ENCODE results near the gene ABCB4.
A peak's percentile ranks its signal among the peaks of the same experiment; 100 is the strongest.
"Not testable (repeated sequence)": the region's sequence is repeated elsewhere in the genome, so short reads cannot be mapped to it uniquely, and the experiment has no call there.

ABCB4 gene

DNA sequence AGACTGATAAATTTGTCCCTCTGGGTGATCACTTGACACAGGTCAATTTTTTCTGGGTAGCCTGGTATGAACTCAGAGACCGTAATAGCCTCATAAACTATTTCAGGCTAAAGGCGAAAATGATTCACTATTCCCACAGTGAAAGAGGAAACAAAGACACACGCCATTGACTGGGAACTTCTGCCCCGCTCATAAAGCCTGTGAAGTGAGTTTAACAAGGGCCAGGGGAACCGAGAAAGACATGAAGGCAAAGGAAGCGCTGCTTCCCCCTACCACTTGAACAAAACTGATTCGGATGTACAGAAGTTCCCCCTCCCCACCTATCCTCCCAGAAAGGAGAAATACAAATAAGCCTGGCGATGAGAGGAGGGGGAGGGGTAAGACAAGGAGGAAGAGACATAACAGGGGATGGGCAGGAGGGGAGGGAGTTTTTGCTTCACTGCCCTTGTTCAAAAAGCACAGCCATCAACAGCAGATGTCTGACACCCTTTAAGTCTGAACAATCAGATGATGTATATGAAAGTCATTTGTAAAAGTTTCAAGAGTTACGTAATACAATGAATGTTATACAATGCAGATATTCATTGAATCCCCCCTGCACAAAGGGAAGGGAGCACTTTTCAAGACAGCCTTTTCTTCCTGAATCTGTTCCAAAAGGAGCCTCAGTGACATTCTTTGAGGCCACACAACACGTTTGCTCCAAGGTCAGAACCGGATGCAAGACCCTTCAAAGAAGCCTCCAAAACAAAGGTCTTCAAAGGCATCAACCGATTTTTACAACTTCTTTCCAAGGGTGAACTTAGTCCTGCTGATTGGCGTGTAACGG, 734 bp downstream of the ABCB4 start:
- no peak for DNase-seq

DNA sequence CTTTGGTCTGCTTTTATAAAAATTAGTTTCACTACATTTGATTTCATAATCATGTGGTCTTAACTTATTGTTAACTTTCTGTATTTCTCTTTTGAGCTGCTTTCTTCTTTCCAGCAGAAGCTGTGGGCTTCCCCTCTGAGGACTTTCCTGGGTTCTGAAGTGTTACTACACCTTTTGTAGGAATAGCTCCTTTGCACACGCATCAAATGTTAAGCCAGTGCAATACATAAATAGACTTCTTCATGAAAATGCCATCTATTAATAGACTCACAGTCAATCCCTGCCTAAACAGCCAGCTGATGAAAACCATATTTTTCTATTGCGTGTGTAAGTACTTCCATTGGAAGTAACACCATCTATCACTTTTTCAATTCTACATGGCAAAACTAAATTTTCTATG, 1.5 kb downstream of the ABCB4 start:
- DNase-seq = no peak

DNA sequence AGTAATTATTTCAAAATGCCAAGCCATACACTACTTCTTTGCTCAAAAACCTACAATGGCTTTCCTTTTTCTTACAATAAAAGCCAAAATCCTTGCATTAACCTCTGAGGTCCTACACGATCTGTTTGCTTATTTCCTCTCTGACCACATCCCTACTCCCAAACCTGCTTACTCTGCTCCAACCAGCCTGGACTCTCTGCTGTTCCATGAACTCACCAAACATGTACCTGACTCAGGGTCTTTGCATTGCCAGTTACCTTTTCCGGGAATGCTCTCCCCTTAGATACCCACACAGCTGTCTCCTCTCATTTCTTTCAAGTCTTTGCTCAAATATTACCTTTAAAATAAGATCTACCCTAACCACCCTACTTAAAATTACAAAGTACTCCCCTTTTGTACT, 2.3 kb downstream of the ABCB4 start:
- no peak for DNase-seq

DNA sequence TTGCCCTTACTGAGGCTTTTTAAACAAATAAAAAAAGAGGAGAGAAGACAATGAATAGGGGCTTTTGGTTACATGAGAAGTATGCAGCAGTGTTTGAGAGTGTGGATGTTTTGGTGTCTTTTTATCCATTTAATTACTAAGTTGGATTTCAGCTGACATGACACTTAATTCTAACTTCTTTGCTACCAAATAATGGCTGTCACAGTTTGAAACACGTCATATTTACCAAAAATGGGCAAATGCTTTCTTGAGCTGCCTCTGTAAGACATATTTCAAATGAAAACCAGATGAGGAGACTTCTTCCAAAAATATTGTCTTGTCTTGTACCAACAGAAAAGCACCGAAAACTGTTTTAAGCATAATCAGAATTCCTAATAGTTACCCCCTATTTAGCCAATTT, 4.0 kb downstream of the ABCB4 start:
- DNase-seq = no peak

DNA sequence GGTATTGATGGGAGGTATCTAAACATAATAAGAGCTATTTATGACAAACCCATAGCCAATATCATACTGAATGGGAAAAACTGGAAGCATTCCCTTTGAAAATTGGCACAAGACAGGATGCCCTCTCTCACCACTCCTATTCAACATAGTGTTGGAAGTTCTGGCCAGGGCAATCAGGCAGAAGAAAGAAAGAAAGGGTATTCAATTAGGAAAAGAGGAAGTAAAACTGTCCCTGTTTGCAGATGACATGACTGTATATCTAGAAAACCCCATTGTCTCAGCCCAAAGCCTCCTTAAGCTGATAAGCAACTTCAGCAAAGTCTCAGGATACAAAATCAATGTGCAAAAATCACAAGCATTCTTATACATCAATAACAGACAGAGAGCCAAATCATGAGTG, 6.3 kb downstream of the ABCB4 start:
- DNase-seq = not testable (repeated sequence)

DNA sequence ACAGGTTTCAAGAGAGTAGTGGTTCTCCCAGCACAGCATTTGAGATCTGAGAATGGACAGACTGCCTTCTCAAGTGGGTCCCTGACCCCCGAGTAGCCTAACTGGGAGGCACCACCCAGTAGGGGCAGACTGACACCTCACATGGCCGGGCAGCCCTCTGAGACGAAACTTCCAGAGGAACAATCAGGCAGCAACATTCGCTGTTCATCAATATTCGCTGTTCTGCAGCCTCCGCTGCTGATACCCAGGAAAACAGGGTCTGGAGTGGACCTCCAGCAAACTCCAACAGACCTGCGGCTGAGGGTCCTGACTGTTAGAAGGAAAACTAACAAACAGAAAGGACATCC, 10.0 kb downstream of the ABCB4 start:
- not testable (repeated sequence) for DNase-seq

DNA sequence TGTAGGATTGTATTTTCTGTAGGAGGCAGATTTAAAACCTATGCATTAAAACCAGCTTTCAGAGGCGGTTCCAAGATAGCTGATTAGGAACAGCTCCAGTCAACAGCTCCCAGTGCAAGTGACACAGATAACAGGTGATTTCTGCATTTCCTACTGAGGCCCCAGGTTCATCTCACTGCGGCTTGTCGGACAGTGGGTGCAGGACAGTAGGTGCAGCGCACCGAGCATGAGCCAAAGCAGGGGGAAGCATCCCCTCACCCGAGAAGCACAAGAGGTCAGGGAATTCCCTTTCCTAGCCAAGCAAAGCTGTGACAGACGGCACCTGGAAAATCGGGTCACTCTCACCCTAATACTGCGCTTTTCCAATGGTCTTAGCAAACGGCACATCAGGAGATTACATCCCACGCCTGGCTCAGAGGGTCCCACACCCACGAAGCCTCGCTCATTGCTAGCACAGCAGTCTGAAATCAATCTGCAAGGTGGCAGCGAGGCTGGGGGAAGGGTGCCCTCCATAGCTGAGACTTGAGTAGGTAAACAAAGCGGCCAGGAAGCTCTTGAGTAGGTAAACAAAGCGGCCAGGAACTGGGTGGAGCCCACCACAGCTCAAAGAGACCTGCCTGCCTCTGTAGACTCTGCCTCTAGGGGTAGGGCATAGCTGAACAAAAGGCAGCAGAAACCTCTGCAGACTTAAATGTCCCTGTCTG, 10.5 kb downstream of the ABCB4 start:
- not testable (repeated sequence) for DNase-seq

DNA sequence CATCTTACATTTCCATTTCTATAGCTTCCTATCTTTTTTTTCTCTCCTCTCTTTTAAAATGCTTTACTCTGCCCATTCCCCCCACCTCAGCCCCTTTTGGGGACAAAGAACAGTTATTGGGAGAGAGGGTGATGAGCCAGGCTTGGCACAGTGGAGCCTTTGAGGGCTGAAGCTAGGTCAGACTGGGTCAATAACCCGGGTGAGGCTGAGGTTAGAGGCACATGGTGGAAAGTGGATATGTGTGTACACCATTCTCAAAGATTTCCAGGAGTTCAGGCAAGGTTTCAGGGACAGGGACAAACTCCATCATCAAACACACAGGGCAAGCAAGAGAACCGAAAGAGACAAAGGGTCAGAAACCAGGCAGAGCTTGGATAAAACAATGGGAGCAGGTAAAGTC, 11.5 kb downstream of the ABCB4 start:
- no peak for DNase-seq

DNA sequence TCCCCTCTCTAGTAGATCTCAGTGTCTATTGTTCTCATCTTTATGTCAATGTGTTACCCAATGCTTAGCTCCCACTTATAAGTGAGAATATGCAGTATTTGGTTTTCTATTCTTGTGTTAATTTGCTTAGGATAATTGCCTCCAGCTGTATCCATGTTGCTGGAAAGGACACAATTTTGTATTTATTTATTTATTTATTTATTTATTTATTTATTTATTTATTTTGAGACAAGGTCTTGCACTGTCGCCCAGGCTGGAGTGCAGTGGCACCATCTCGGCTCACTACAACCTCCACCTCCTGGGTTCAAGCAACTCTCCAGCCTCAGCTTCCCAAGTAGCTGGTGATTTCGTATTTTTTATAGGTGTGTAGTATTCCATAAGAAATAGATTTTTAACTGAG, 15.0 kb downstream of the ABCB4 start:
- not testable (repeated sequence) for DNase-seq

DNA sequence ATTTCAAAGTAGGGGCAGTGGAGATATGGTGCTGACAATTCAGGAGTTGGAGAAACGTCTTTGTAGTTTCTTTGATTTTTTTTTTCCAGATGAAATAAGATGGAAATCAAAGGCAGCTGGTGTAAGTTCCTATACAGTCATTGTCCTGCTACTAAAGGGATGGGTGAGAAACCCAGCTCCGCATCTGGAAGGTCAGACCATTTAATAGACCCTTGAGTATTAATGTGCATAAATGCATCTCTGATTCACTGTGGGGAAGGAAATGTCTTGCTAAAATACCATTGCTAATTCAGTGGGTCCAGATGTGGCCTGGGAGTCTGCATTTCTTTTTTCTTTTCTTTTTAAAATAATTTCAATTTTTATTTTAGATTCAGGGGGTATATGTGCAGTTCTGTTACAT, 15.5 kb downstream of the ABCB4 start:
- DNase-seq = no peak

DNA sequence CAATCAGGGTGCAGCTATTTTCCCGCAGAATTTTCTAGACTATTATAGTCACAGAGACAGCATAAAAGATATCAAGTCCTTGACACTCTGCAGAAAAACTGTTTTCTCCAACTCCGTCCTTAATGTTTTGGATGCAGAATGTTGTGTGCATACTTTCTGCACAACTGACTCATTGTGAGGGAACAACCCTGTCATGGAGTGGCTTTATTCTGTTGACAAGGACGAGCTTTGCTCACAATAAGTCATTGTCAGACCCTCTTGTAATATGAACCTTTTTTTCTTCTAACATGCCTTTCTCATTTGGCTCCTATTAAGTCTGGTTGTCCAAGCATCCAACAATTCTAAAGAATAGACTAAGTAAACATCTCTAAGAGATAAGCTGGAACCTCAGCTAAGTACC, 17.3 kb downstream of the ABCB4 start:
- no peak for DNase-seq

DNA sequence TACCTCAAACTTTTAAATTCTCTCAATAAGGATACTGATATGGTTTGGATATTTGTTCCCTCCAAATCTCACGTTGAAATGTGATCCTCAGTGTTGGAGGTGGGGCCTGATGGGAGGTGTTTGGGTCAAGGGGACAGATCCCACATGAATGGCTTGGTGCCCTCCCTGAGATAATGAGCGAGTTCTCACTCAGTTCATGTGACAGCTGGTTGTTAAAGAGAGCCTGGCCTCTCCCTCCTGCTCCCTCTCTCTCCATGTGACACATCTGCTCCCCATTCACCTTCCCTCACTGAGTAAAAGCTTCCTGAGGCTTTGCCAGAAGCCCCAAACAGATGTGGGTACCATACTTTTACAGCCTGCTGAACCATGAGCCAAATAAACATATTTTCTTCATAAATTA, 19.2 kb downstream of the ABCB4 start:
- DNase-seq = no peak

DNA sequence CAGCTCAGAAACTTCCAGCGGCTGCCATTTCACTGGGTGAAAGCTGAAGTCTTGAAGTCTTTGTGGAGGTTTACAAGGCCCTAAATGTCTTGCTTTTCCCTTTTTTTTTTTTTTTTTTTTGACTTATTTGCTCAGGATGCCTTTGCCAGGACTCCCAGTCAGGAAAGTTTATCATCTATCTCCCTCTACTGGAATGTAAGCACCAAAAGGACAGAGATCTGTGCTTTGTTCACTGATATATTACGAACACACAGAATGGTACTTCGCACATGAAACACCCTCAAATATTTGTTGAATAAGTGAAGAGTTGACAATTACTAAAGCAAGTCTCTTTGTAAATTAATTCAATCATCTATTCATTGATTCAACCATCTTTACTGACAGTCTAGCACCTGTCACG, 23.2 kb downstream of the ABCB4 start:
- DNase-seq = no peak

DNA sequence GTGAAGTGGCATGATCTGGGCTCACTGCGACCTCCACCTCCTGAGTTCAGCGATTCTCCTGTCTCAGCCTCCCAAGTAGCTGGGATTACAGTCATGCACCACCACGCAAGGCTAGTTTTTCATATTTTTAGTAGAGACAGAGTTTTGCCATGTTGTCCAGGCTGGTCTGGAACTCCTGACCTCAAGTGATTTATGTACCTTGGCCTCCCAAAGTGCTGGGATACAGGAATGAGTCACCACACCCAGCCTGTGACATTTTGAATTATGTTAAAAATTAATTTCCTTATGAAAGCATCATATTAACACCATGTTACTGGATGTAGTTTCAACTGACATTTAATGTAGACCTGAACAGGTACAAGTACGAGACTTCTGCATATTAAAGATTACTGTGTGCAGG, 24.3 kb downstream of the ABCB4 start:
- DNase-seq = no peak

DNA sequence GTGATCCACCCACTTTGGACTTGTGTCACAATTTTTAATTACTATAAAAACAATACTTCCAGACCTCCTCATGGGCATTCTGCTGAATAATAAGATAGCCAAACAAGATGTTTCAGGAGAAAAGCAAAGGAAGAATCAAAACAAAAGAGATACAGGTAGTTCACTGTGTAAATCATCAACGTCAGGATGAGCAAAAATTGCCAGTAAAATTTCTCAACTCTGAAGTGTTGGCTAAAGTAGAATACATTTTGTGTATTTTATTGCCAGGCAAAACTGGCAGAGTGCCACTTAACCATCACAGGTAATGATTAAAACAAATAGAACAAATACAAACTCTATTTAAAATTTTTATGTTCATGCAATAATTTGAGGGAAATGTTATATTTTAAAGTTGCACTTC, 24.8 kb downstream of the ABCB4 start:
- DNase-seq = no peak

DNA sequence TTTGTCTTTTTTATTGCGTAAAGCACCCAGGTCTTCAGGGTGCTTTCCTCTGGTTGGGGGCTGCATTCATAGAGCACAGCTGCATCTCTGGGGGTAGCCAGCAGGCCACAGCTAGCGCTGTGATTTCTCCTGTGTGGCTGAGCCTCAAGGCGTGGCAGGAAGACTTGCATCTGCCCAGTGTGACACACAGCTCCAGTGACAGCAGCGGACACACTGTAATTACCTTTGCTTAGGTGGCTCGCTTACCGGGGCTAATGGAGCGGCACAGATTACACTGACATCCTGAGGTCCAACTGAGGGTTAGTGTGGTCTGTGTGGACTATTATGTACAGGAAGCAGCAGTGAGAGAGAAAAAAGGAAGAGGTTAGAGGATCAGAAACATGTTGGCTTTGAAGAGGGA, 27.1 kb downstream of the ABCB4 start:
- DNase-seq = no peak

DNA sequence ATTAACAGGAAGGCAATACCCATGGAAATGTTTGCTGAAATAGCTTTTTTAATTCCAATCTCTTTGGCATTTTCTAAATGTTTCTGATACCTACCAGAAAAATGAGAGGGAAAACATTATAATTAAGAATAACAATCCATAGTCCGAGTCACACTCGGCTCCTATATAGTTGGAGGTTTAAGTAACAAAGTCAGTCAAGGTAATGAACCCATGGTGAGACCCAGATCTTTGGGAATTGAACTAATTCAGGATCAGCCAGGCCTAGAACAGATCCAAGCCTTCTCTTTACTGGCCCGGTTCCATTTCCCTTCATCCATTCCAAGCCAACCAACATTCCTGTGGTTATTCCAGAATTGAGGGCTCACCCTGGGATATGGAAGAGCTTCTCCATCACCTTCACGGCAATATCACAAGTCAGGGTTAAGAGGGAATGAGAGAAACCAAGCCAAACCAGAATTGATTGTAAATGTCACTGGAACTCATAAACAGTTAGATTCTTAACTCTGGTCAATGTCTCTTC, 28.3 kb downstream of the ABCB4 start:
- no peak for DNase-seq

DNA sequence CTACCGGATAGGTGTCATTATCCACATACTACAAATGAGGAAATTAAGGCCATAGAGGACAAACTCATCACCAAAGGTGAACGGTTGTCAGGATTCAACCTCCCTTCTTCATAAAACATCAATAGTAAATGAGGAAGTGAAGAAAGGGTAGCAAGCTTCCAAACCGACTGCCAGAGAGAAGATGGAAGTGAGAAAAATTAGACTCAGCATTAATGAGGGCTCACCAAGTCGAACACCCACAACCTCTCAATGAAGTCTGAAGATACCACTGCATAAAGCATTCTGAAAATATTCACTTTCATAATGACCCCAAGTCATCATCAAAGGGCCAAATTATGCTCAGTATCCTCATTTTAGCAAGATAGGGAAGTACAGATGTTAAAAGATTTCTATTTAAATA, 29.6 kb downstream of the ABCB4 start:
- no peak for DNase-seq

DNA sequence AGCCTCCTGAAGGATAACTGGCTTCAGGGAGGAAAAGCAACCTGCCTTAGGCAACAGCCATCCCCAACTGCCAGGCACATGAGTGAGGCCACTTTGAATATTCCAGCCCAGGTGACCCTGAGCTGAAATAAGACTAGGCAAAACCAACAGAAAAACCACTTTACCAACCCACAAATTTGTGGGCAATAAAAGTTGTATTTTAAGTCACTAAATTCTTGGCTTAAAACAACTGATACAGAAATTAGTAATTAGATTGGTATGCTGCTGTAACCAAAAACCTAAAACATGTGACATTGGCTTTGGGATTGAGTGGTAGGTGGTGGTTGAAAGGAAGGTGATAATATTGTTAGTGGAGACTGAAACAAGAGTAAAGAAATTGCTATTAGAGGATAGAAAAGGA, 39.9 kb downstream of the ABCB4 start:
- DNase-seq = no peak

DNA sequence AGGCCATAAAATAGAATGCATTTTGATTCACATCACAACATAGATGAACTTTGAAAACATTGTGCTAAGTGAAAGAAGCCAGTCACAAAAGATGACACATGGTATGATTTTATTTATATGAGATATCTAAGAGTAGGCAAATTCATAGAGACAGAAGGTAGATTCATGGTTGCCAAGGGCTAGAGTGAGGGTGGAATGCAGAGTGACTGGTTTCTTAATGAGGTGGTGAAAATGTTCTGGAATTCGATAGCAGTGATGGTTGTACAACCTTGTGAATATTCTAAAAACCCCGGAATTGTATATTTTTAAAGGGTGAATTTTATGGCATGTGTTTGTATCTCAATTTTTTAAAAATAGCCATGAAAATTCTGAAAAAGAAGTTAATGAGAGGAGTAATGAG, 42.9 kb downstream of the ABCB4 start:
- DNase-seq = no peak

DNA sequence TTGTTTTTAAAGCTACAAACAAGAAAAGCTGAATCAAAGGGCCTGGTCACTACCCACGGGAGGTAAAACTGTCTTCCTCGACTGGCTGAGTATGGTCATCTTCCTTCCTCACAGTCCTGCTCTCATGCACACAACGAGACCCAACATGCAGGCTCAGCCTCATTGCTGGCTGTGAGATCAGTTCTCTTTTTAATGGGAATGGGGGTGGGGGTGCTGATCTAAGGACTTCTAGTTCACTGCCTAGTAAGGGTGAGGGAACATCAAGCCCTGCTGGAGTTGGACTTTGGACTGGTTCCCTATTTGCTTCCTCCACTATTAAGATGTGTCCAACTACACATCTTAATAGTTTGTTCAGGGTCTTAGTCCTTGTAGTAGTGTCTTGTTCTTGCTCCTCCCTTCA, 48.2 kb downstream of the ABCB4 start:
- no peak for DNase-seq

DNA sequence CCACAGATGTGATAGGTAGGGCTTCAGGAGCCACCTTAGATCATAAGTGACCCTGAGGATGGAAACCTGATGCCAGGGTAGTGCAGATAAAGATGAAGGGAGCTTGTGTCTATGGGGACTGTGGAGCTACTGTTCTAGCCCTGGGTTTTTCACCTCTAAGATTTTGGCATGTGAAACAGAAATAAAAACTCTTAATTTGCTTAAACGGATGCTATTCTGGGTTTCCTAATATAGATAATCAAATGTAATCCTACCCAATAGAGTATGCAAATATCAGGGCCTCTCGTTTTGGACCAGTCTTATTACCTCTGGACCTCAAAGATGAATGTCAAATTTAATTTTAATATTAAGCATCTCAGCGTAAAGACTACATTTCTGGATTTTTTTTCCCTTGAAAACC, 49.3 kb downstream of the ABCB4 start:
- no peak for DNase-seq

DNA sequence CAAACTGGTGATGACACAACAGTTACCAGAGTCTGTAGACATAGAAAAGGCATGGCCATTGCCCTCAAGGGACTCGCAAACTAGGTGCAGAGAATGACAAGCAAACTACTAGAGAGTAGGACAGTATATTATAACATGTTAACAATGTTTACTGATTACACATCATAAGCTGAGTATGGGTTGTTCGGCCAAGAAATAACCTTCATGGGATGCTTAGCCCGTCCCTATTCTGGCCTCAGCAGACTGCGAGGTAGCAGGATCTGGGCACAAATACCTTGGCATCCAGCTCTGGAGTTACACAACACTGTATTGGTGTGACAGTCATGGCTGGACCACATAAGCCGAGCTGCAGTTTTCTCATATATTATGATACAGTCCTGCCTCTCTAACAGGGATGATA, 51.4 kb downstream of the ABCB4 start:
- peak in 1 of 2 experiments; percentile 28 for DNase-seq

DNA sequence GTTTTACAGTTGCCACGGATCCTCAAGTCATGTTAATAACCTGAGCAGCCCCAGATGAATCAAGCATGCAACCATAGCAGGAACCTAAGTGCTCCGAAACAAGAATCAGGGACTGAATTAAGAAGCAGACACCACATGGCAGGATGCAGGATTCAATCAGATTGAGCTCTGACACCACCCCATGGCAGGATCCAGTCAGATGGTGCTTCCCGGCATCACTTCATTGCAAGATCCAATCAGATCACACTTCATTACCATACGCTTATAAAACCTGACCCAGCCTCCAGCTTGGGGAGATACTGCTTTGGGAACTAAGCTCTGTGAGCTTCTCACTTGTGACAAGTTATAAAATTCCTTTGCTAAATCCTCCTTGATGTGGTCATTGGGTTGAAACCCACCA, 55.3 kb downstream of the ABCB4 start:
- DNase-seq = no peak
